ENCODE measurements around the gene RANBP3L.
"Not testable (repeated sequence)": the region's sequence is repeated elsewhere in the genome, so short reads cannot be mapped to it uniquely, and the experiment has no call there.

The RANBP3L gene

GRCh38 chr5:36301858-36302603, at the start of gene RANBP3L:
Gene RANBP3L (minus strand): TSS chr5:36301902. CDS start chr5:36301416, 486 bp downstream.
- Histone ChIP-seq H3K27ac (peak within 1 kb of the TSS in 13 of 21 experiments; percentile 0 to 62 (median 26)), H3K4me3 (no peak within 1 kb of the TSS)

DNA sequence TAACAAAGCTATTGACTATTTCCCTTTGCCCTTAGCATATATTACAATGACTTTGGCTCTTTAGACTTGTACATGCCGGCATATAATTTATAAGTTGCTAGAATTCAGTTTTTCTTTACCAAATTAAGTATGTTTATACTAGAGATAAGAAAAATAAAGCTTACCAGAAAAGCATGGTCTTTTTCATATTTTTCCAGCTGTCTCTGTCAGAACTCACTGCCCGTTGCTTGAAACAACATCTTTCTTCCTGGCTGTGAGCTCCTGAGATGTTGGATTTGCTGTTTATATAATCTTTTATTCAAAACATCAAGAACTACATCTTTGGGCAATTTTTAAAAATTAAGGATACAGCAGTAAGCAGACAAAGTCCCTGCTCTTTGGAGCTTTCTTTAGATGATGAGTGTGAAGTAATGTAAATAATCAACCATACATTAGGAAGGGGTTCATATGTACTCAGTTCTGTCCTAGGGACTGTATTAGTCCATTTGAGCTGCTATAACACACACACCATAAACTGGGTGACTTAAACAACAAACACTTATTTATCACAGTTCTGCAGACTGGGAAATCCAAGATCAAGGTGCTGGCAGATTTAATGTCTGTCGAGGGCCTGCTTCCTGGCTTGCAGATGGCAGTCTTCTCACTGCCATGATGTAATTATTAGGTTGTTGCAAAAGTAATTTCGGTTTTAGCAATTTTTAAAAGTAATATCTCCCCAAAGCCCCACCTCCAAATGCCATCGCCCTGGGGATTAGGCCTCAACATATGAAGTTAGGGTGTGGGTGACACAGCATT, 45.4 kb upstream of the RANBP3L start:
- Histone ChIP-seq H3K4me3 (no peak overlapping the region), H3K27ac (no peak overlapping the region)

- Histone ChIP-seq H3K4me3 (no peak overlapping the region), H3K27ac (no peak overlapping the region)
These were observed 43.2 kb upstream of the RANBP3L start for GRCh38 chr5:36344899-36345298.

- H3K27ac ChIP-seq = not testable (repeated sequence)
These were observed 40.0 kb upstream of the RANBP3L start for GRCh38 chr5:36341720-36342119.

DNA sequence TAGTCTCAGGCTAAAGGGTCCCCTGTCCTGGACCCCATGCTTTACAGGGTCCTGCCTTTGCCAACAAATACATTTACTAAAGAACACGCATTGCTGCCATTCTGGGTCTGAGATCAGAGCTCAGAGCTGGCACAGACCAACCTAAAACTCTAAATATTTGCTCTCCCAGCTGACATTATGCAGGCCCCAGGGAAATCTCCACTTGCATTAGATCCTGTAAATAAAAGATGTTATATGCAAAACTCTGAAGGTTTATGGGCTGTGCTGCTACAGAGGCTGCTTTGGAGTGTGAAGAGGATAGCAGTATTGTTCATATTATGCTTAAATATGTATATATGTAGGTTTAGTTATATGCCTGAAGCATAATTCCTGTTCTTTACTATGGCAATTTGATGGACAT, 35.9 kb upstream of the RANBP3L start:
- Histone ChIP-seq H3K27ac (no peak overlapping the region), H3K4me3 (no peak overlapping the region)

More at GRCh38 chr5:36341720-36342119, 40.0 kb upstream of the RANBP3L start:
- not testable (repeated sequence) for H3K4me3 ChIP-seq

- H3K4me3 ChIP-seq = no peak overlapping the region
- no peak overlapping the region for H3K27ac ChIP-seq
These were observed 32.6 kb upstream of the RANBP3L start for GRCh38 chr5:36334315-36334714.

GRCh38 chr5:36332720-36333119, 31.0 kb upstream of the RANBP3L start:
- not testable (repeated sequence) for H3K4me3 ChIP-seq, H3K27ac ChIP-seq

GRCh38 chr5:36325196-36325595, 23.5 kb upstream of the RANBP3L start:
- Histone ChIP-seq H3K27ac (no peak overlapping the region), H3K4me3 (no peak overlapping the region)

DNA sequence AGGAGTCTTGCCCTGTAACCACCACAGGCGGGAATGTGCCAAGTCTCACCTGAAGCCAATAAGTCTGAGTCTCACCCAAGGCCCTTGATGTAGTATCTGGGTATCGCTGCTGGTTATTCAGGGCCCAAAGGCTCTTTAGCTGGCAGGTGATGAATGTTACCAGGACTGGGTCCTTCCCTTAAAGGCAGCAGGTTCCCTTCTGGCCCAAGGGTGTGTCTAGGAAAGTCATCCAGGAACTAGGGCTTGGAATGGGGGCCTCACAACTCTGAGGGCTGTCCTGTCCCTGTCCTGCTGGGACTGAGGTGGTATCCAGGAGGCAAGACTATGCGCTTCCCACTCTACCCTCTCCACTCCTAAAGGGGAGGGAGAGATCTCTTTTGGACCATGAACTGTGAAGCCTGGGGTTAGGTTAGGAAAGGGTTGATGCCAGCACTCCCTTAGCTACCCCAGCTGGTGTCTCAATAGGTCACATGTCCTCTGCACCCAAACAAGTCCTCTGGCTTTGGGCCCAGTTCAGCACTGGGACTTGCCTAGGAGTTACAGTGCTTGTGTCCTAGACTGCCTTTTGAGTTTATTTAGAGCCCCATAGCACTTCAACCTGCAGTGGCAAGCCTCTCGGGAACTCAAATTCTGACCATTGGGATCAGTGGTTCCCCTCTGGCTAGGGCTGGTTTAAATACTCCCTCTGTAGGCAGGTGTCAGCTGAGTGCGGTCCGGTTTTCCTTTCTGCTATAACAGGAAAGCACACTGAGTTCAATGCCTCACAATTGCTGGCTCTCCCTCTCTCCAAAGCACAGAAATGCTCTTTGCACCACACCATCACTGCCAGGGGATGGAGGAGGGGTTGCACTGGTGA, 22.5 kb upstream of the RANBP3L start:
- no peak overlapping the region for H3K27ac ChIP-seq
- no peak overlapping the region for H3K4me3 ChIP-seq

DNA sequence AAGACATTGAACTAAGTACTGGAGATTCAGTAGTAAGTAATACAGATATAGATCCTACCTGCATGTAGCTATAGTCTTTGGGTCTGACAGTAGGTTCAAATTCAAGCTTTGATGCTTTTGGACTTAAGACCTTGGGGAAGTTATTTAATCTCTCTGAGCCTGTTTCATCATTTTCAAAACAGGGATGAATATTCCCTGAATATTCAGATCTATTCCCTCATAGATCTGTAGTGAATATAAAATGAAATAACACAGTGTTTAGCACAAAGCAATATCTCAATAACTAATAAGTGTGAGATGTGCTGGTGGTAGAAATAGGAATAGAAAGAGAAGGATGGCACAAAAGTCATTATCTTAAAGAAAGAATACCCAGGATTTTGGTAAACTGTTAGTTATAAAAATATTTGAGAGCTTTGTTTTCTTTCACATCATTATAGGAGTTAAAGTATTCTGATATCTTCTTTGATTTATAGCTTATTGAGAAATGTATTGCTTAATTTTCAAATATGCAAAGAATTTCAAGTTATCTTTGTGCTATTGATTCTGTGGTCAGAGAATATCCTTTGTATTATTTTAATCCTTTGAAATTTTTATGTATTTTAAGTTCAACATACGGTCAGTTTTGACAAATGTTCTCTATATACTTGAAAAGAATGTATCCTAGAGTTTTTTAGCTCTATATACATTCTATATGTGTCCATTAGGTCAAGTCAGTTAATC, 11.4 kb upstream of the RANBP3L start:
- Histone ChIP-seq H3K27ac (no peak overlapping the region), H3K4me3 (no peak overlapping the region)

DNA sequence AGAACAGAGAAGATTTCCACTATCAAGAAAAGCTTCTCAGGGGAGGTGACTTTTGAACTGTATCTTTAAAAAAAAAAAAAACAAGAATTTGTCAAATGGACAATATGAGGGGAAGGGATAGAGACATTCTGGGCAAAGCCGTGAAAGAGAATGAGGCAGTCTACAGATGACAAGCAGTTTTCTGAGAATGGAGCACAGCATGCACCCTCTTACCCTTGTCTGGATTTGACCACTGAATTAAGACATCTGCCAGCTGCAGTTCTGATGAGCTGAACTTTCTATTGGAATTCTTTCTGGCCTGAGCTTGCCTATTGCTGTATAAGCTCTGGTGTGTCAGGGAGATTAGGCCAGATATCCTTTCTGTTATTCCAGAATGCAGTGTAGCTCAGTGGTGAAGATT, 10.3 kb upstream of the RANBP3L start:
- Histone ChIP-seq H3K27ac (no peak overlapping the region), H3K4me3 (no peak overlapping the region)

DNA sequence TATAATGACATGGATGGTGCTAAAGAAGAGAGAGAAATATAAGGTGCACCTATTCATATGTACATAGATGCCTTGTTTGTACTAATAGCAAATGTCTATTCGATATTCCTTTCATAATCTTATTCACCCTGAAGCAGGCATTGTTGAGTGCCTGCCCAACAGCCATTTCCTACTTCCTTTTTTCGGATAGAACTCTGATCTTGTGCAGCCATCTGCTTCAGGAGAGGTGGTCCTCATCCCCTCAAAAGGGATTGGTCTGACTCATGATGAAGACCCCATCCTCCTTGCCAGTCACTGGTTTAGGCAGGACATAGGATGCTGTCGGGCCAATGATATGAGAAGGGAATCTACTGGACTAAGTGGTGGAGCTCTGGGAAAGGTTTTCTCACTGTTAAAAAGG, 8.4 kb upstream of the RANBP3L start:
- H3K27ac ChIP-seq = no peak overlapping the region

DNA sequence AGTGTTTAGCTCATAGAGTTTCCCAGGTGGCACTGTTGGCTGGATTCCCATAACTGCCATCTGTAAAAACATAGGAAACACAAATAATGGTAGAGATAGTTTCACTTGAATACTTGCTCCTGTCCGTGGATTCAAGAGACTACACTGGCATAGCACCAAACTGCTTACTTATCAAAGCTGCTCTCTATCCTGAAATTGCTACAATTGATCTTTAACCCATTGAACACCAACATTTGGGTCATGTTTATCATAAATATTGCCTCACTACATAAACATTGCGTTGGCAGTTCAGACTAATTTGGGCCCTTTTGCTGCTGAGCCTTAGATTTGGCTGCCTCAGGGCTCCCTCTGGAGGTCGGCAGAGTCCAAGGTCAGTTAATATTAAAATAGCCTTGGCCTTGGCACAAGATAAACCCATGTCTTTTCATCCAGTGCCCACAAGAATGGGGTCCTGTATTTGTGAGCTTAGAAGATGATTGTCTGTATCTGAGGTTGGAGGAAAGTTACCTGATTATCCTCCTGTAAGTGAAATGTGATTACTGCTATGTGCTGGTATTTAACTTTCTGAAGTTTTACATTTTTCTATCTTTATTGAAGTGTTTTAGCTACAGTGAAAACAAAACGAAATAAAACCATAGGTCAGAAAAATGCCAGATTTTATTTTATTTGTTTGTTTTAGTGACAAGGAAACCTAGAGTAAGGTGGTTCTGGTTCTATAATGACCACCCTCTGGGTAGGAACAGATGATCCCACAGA, 4.0 kb upstream of the RANBP3L start:
- Histone ChIP-seq H3K27ac (no peak overlapping the region), H3K4me3 (no peak overlapping the region)

More for the DNA sequence above, 8.4 kb upstream of the RANBP3L start:
- no peak overlapping the region for H3K4me3 ChIP-seq

- Histone ChIP-seq H3K4me3 (no peak overlapping the region), H3K27ac (no peak overlapping the region)
These were observed 2.5 kb upstream of the RANBP3L start for GRCh38 chr5:36304095-36304805.

DNA sequence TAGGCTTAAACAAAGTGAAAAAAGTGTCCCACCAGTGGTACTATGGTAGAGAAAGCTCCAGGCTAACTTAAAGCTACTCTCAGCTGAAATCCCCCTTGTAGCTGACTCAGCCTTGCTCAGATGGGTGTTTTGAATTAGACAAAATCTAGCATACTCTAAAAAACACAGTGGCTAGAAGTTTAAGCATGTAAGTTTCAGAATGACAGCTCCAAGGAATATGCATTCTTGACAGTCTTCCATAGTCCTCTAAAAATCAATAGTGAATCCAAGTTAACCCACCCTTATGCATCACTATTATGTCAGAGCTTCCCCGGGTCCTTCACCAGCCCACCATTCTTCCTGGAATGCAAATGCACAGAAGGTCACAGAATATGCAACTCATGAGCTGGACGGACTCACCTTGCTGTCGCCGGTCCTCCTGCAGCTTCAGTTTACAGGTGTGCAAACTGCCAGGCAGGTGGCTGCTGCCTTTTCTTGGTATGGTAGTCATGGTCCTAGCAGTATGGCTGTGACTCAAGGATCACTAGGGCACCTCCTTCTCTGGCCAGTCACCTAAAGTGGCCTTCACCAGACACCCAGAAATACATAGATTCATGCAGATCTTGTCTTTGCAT, 668 bp downstream of the RANBP3L start:
- Histone ChIP-seq H3K27ac (peak overlapping the region in 7 of 21 experiments; percentile 23 to 62 (median 35)), H3K4me3 (no peak overlapping the region)

- peak overlapping the region in 7 of 21 experiments; percentile 23 to 62 (median 35) for H3K27ac ChIP-seq
- no peak overlapping the region for H3K4me3 ChIP-seq
These were observed 1.3 kb downstream of the RANBP3L start for GRCh38 chr5:36300191-36300926.

- Histone ChIP-seq H3K27ac (peak overlapping the region in 1 of 21 experiments; percentile 12), H3K4me3 (no peak overlapping the region)
These were observed 3.1 kb downstream of the RANBP3L start for GRCh38 chr5:36298552-36298951.

All from skin epidermis (tissue), 12 donors.